Endothelial cell of umbilical vein (primary cell): ENCODE results near the gene CAV1. TPM values are rescaled to one million over a fixed set of nuclear protein-coding genes. Genes with fewer than 3 reads are reported as not detected.
A peak's percentile ranks its signal among the peaks of the same experiment; 100 is the strongest.

Source experiments
- BruUV-seq: library from RNA; stranded (reverse); fragments of 400-500 nt; replicated peaks from 2 replicates; lab custom pipeline; 2021; lab: Mats Ljungman, UMichigan
- CTCF ChIA-PET: fragments of 300-600, 350-600 bp; sonication (Branson Sonifier 250); formaldehyde crosslinking; loops from one replicate; lab custom pipeline; 2021; ENCODE audit warnings: antibody characterized with exemption, inconsistent platforms; lab: Charles Lee
- POLR2A ChIA-PET: fragments of 300-600, 350-600 bp; sonication (Branson Sonifier 250); formaldehyde crosslinking; loops from one replicate; lab custom pipeline; 2021; ENCODE audit warnings: antibody characterized with exemption, inconsistent platforms; lab: Charles Lee
- DNase-seq: peaks from one replicate; pipeline ENCODE4 v3.0.0-alpha.2; 2011; ENCODE audit warnings: low read depth, low spot score
- FAIRE-seq: peaks from 2 replicates; lab custom pipeline; 2011; peaks lifted over from hg19 to GRCh38; lab: Jason Lieb, UNC
- H2AFZ ChIP-seq: 2 replicates; pipeline ENCODE4 v1.6.0; 2012; ENCODE audit warnings: low read depth, low read length, control low read depth, inconsistent platforms
- H3K27ac ChIP-seq: 2 replicates; pipeline ENCODE4 v1.5.1; 2011; ENCODE audit warnings: low read depth, mild to moderate bottlenecking, control low read depth, low read length, moderate library complexity; ENCODE audit not compliant: insufficient read depth
- H3K27me3 ChIP-seq, 2 experiments: 2 replicates each; pipeline versions ENCODE4 v1.6.0 to v1.6.1; 2011; ENCODE audit warnings: low read length in 2 of 2, mixed read lengths in 1 of 2; ENCODE audit not compliant: control insufficient read depth in 2 of 2, insufficient read depth in 2 of 2
- H3K36me3 ChIP-seq, 2 experiments: 2 replicates in 1 of 2; 3 replicates in 1 of 2; pipeline ENCODE4 v1.5.1; 2011; ENCODE audit warnings: low read length in 2 of 2, mild to moderate bottlenecking in 1 of 2, moderate library complexity in 1 of 2; ENCODE audit not compliant: control insufficient read depth in 2 of 2, insufficient read depth in 2 of 2; ENCODE audit errors: extremely low read depth in 1 of 2
- H3K4me1 ChIP-seq: 3 replicates; pipeline ENCODE4 v1.5.1; 2011; ENCODE audit warnings: mild to moderate bottlenecking, low read length; ENCODE audit not compliant: control insufficient read depth, insufficient read depth; ENCODE audit errors: extremely low read depth
- H3K4me2 ChIP-seq: 2 replicates; pipeline ENCODE4 v1.6.1; 2011; ENCODE audit warnings: low read length, control low read depth, mixed read lengths; ENCODE audit not compliant: insufficient read depth
- H3K4me3 ChIP-seq, 3 experiments: fragments of 200-600 bp in 1 of 3; sonication (generic), shearing (Covaris generic) in 1 of 3; replicated peaks in 1 of 3; 2 replicates each; pipeline ENCODE4 v1.5.1; 2011 to 2016; ENCODE audit warnings: control low read depth in 3 of 3, low read length in 3 of 3, mild to moderate bottlenecking in 2 of 3, inconsistent platforms in 1 of 3, low read depth in 1 of 3, moderate library complexity in 1 of 3; ENCODE audit not compliant: insufficient read depth in 1 of 3
- H3K79me2 ChIP-seq: 2 replicates; pipeline ENCODE4 v1.6.0; 2012; ENCODE audit warnings: low read length, inconsistent platforms; ENCODE audit not compliant: control insufficient read depth, insufficient read depth
- H3K9ac ChIP-seq: replicated peaks from 2 replicates; pipeline ENCODE3; 2011; ENCODE audit warnings: low read length, control low read depth; ENCODE audit not compliant: insufficient read depth; ENCODE audit errors: extremely low read depth
- H3K9me1 ChIP-seq: replicated peaks from 3 replicates; pipeline ENCODE4 v1.6.0; 2011; ENCODE audit warnings: mild to moderate bottlenecking, low read length; ENCODE audit not compliant: control insufficient read depth, insufficient read depth; ENCODE audit errors: extremely low read depth
- H3K9me3 ChIP-seq: replicated peaks from 2 replicates; pipeline ENCODE4 v1.5.1; 2012; ENCODE audit warnings: low read length, inconsistent platforms; ENCODE audit not compliant: control insufficient read depth, insufficient read depth
- H4K20me1 ChIP-seq: replicated peaks from 2 replicates; pipeline ENCODE3; 2011; ENCODE audit warnings: mild to moderate bottlenecking, low read length; ENCODE audit not compliant: control insufficient read depth, insufficient read depth; ENCODE audit errors: extremely low read depth
- EZH2 ChIP-seq: IDR thresholded peaks from 2 replicates; pipeline ENCODE4 v1.6.1; 2012; ENCODE audit warnings: borderline replicate concordance, low read depth, mild to moderate bottlenecking, moderate library complexity, low read length, inconsistent platforms; ENCODE audit not compliant: severe bottlenecking
- GATA2 ChIP-seq: IDR thresholded peaks from 2 replicates; pipeline ENCODE4 v1.7.0; 2011; ENCODE audit warnings: low read depth, mild to moderate bottlenecking, moderate library complexity, mixed read lengths, low read length; ENCODE audit not compliant: insufficient read length, insufficient read depth
- JUN ChIP-seq: IDR thresholded peaks from 2 replicates; pipeline ENCODE4 v1.6.1; 2011; ENCODE audit warnings: borderline replicate concordance, low read depth; ENCODE audit not compliant: insufficient read length, insufficient read depth
- MYC ChIP-seq: IDR thresholded peaks from one replicate; pipeline ENCODE4 v1.6.1; 2011; ENCODE audit warnings: mild to moderate bottlenecking, low read depth, low read length
- dilution Hi-C: fragments of 300-500 bp; cut with MboI; formaldehyde crosslinking; loops from one replicate; pipeline ENCODE4 v1.15.0; 2019; ENCODE audit warnings: low sequenced_read_pairs; ENCODE audit not compliant: extremely low pct_ligation_motif_present
- intact Hi-C: fragments of 100-400 bp; cut with micrococcal nuclease; formaldehyde crosslinking; loops from one replicate; pipeline ENCODE4 v1.10.0; 2022
- polyA plus RNA-seq, 4 experiments: library from polyadenylated mRNA; depleted of rRNA in 3 of 4; stranded (reverse) in 3 of 4; unstranded in 1 of 4; fragments of >200 nt; gene quantifications; 2 replicates each; pipeline versions ENCODE4 v1.2.1 to v1.2.3, GENCODE V29; 2011 to 2012; ENCODE audit warnings: missing spikeins in 1 of 4
- total RNA-seq: library from RNA; stranded (reverse); gene quantifications from 2 replicates; pipeline ENCODE4 v1.2.3, GENCODE V29; 2021
- TF ChIP-seq, protein P1 (sequence below), 2 donors: IDR thresholded peaks; 1 replicate in 1 of 2; 2 replicates in 1 of 2; pipeline ENCODE4 v1.5.1; 2011; ENCODE audit warnings: low read length in 2 of 2, mild to moderate bottlenecking in 2 of 2, moderate library complexity in 2 of 2, control low read depth in 1 of 2, inconsistent platforms in 1 of 2, low read depth in 1 of 2; ENCODE audit not compliant: insufficient read depth in 1 of 2; ENCODE audit errors: extremely low read depth in 1 of 2
- TF ChIP-seq, protein P2 (sequence below): IDR thresholded peaks from 2 replicates; pipeline ENCODE4 v1.6.1; 2011; ENCODE audit not compliant: insufficient read depth, insufficient read length

CAV1 gene
- total and polyA plus RNA-seq, 2 donors (not counting 3 experiments of a cell fraction or from before 2014, with no cell fraction given): 1,483 to 3,129 TPM

DNA sequence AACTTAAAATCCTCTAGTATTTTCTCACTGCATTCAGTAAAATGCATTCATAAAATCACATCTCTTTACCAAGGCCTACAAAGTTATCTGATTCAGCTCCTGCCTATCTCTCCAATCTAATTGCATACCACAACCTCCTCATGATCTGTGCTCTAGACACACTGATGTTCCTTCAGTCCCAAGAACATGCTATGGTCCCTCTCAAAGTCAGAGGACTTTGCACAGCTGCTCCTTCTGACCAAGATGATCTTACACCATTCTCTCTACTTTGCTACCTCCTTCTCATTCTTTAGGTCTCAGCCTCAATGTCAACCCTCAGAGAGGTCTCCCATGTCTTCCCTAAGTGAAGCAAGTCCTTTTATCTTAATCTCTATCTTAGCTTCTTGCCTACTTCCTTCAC lies 45.5 kb downstream of the CAV1 start:
- DNase-seq (no peak), FAIRE-seq (no peak)
- H3K27ac ChIP-seq: peak overlapping the region; percentile 16
- H3K79me2 ChIP-seq: no peaks in the 10 kb centered on the region
- no peaks in the 10 kb centered on the region for H4K20me1 ChIP-seq
- CTCF ChIA-PET: interaction anchor here (1.0 to 1.3 kb wide), 4 partner anchors 12 to 44 kb away, joined by 4 to 10 read pairs (median 8); no protein-coding TSS in a partner anchor
- no peaks in the 10 kb centered on the region for H3K36me3 ChIP-seq
- no peak overlapping the region for H3K4me3 ChIP-seq
- H3K9me1 ChIP-seq: no peaks in the 10 kb centered on the region
- no peaks in the 10 kb centered on the region for H3K27me3 ChIP-seq
- H3K9me3 ChIP-seq: no peaks in the 10 kb centered on the region
- no peak overlapping the region for H3K9ac ChIP-seq
- peaks cover 44% of the 10 kb centered on the region for H3K4me1 ChIP-seq
- peak overlapping the region; percentile 72 for H3K4me2 ChIP-seq
- TF ChIP-seq JUN (no peak), GATA2 (peak; percentile 45), EZH2 (no peak), MYC (no peak)
- TF ChIP-seq, protein P1, sequence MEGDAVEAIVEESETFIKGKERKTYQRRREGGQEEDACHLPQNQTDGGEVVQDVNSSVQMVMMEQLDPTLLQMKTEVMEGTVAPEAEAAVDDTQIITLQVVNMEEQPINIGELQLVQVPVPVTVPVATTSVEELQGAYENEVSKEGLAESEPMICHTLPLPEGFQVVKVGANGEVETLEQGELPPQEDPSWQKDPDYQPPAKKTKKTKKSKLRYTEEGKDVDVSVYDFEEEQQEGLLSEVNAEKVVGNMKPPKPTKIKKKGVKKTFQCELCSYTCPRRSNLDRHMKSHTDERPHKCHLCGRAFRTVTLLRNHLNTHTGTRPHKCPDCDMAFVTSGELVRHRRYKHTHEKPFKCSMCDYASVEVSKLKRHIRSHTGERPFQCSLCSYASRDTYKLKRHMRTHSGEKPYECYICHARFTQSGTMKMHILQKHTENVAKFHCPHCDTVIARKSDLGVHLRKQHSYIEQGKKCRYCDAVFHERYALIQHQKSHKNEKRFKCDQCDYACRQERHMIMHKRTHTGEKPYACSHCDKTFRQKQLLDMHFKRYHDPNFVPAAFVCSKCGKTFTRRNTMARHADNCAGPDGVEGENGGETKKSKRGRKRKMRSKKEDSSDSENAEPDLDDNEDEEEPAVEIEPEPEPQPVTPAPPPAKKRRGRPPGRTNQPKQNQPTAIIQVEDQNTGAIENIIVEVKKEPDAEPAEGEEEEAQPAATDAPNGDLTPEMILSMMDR (IDR thresholded peaks at IDR 0.05; ENCODE audit: extremely low read depth in 1 of 2, insufficient read depth in 1 of 2, low read depth in 1 of 2, low read length in 2 of 2): no peak
- TF ChIP-seq, protein P2, sequence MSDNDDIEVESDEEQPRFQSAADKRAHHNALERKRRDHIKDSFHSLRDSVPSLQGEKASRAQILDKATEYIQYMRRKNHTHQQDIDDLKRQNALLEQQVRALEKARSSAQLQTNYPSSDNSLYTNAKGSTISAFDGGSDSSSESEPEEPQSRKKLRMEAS: no peak
- POLR2A ChIA-PET: no interaction called here
- intact Hi-C loops: no loop called here
- peak overlapping the region; percentile 28 for H2AFZ ChIP-seq
- dilution Hi-C loops: no loop called here
- BruUV-seq: no TSS peak
